Measurements from ENCODE around the gene COX4I1. TPM values are rescaled to one million over a fixed set of nuclear protein-coding genes. Genes with fewer than 3 reads are reported as not detected.

COX4I1 gene
- total and polyA plus RNA-seq, 2 of the 8 experiments (the other 6 are each of a cell fraction or from before 2014, with no cell fraction given), result 507 to 707 TPM

GRCh38 chr16:85847036-85847435, 47.5 kb downstream of the COX4I1 start:
- Histone ChIP-seq H3K4me1 (replicated peaks in 1 of 4; ENCODE audit: control insufficient read depth in 3 of 4, insufficient read depth in 4 of 4, low read length in 3 of 4) (no peaks in the 10 kb centered on the region), H3K4me3 (ENCODE audit: extremely low read depth in 1 of 4, insufficient read depth in 2 of 4, low read depth in 3 of 4, low read length in 4 of 4) (no peak overlapping the region), H4K20me1 (replicated peaks in 1 of 2; ENCODE audit: control insufficient read depth in 1 of 2, insufficient read depth in 2 of 2, low read length in 2 of 2) (no peaks in the 10 kb centered on the region), H3K4ac (replicated peaks; ENCODE audit: insufficient read length, low read depth, low read length) (no peak overlapping the region), H2BK20ac (ENCODE audit: low read length) (no peak overlapping the region), H3K4me2 (ENCODE audit: insufficient read depth in 1 of 2, low read depth in 2 of 2, low read length in 2 of 2) (no peak overlapping the region), H2BK5ac (ENCODE audit: low read depth, low read length) (no peak overlapping the region), H4K91ac (replicated peaks; ENCODE audit: insufficient read length, low read length) (no peak overlapping the region), H3K79me2 (ENCODE audit: control insufficient read depth in 1 of 2, insufficient read depth in 2 of 2, low read length in 2 of 2) (no peaks in the 10 kb centered on the region), H3K23ac (ENCODE audit: insufficient read length) (no peak overlapping the region), H3K9me3 (ENCODE audit: insufficient read depth in 2 of 2, low read depth in 1 of 2, low read length in 1 of 2) (no peaks in the 10 kb centered on the region), H3K23me2 (ENCODE audit: low read depth, low read length) (no peaks in the 10 kb centered on the region; the same call in 1 of the 2 replicates), H4K8ac (ENCODE audit: extremely low read depth, insufficient read depth, low read length) (no peak overlapping the region), H2AFZ (ENCODE audit: low read length) (no peak overlapping the region), H3K56ac (replicated peaks; ENCODE audit: insufficient read length, low read depth, low read length) (no peak overlapping the region), H2BK120ac (replicated peaks; ENCODE audit: low read depth, low read length) (no peak overlapping the region), H3K27ac (ENCODE audit: low read depth, low read length) (no peak overlapping the region), H2AK5ac (ENCODE audit: low read depth, low read length) (no peak overlapping the region), H2BK15ac (ENCODE audit: low read length) (no peak overlapping the region), H3K27me3 (replicated peaks in 1 of 4; ENCODE audit: control insufficient read depth in 3 of 4, extremely low read depth in 1 of 4, insufficient read depth in 3 of 4, low read length in 3 of 4) (no peaks in the 10 kb centered on the region; a peak in 1 of 7 replicates), H3K18ac (ENCODE audit: extremely low read depth, low read length) (no peak overlapping the region), H2BK12ac (ENCODE audit: low read depth, low read length) (no peak overlapping the region), H3K36me3 (ENCODE audit: control insufficient read depth in 2 of 4, insufficient read depth in 4 of 4, low read length in 3 of 4) (no peaks in the 10 kb centered on the region), H3K79me1 (ENCODE audit: low read depth, low read length) (no peaks in the 10 kb centered on the region), H4K5ac (ENCODE audit: insufficient read length, low read depth, low read length) (no peak overlapping the region), H3K14ac (ENCODE audit: insufficient read length) (no peak overlapping the region), H3K9ac (replicated peaks in 1 of 4; ENCODE audit: extremely low read depth in 1 of 4, low read depth in 3 of 4, low read length in 3 of 4) (no peak overlapping the region)
- POLR2A ChIA-PET (ENCODE audit: partially characterized antibody), result interaction anchor here (0.6 kb wide), 2 partner anchors 36 to 72 kb away, joined by 3 read pairs; no protein-coding TSS in a partner anchor
- 79% methylated on average over 13 of the region's 15 CpGs; no CpG with 5 or more reads in 1 of the 2 experiments for WGBS, 2 experiments (ENCODE audit: extremely low coverage in 1 of 2, insufficient coverage in 1 of 2, insufficient read length in 1 of 2, insufficient replicate concordance in 2 of 2, low coverage in 1 of 2, low lambda C conversion rate in 2 of 2, missing lambda C conversion rate in 1 of 2)
- CTCF ChIA-PET (ENCODE audit: partially characterized antibody), result interaction anchor here (0.6 to 3.6 kb wide), 5 partner anchors 27 to 493 kb away, joined by 3 to 26 read pairs (median 5); no protein-coding TSS in a partner anchor
- DNase-seq (ENCODE audit: low read depth in 1 of 2, low spot score in 2 of 2) (no peak), FAIRE-seq (no peak)
- TF ChIP-seq RXRA (IDR thresholded peaks at IDR 0.05; ENCODE audit: insufficient read depth, low read depth, low read length), result no peak
- TF ChIP-seq GTF2F1 (IDR thresholded peaks at IDR 0.05; ENCODE audit: borderline replicate concordance, low read depth, low read length), result no peak
- TF ChIP-seq SAP30 (IDR thresholded peaks at IDR 0.05; ENCODE audit: insufficient read depth, insufficient replicate concordance, low read length), result no peak
- no peak for TF ChIP-seq HDAC2 (IDR thresholded peaks at IDR 0.05; ENCODE audit: borderline replicate concordance in 1 of 2, low read depth in 2 of 2, low read length in 2 of 2)
- no peak for TF ChIP-seq ZNF274 (IDR thresholded peaks at IDR 0.05; ENCODE audit: borderline replicate concordance, extremely low read depth, low read length)
- TF ChIP-seq HDAC6 (IDR thresholded peaks at IDR 0.05; ENCODE audit: low read depth, low read length), result no peak
